ENCODE results near the gene TAF3.

Gene TAF3

GRCh38 chr10:8035641-8036470 lies 217.6 kb downstream of the TAF3 start:
- DNase-seq: no peak

- DNase-seq: no peak
Measured at GRCh38 chr10:8036506-8037198, 218.3 kb downstream of the TAF3 start.

- no peak for DNase-seq
Measured at GRCh38 chr10:8037199-8037801, 219.0 kb downstream of the TAF3 start.

GRCh38 chr10:8037941-8038894 lies 219.9 kb downstream of the TAF3 start:
- no peak for DNase-seq

- no peak for DNase-seq
Measured at GRCh38 chr10:8039321-8039881, 221.1 kb downstream of the TAF3 start.

- no peak for DNase-seq
Measured at GRCh38 chr10:8040651-8041050, 222.3 kb downstream of the TAF3 start.

- DNase-seq: no peak
Measured at GRCh38 chr10:8041284-8041991, 223.1 kb downstream of the TAF3 start.

- no peak for DNase-seq
Measured at GRCh38 chr10:8041992-8042720, 223.9 kb downstream of the TAF3 start.

GRCh38 chr10:8042721-8043568 lies 224.6 kb downstream of the TAF3 start:
- DNase-seq: no peak

- DNase-seq: no peak
Measured at GRCh38 chr10:8043569-8044306, 225.4 kb downstream of the TAF3 start.

- DNase-seq: no peak
Measured at GRCh38 chr10:8044331-8044907, 226.1 kb downstream of the TAF3 start.

- DNase-seq: no peak
Measured at GRCh38 chr10:8044908-8045725, 226.8 kb downstream of the TAF3 start.

GRCh38 chr10:8045726-8046494 lies 227.6 kb downstream of the TAF3 start:
- DNase-seq: no peak

GRCh38 chr10:8047452-8048280 lies 229.4 kb downstream of the TAF3 start:
- DNase-seq: no peak

GRCh38 chr10:8048281-8049008 lies 230.1 kb downstream of the TAF3 start:
- DNase-seq: no peak
